HG02588 (cell line): ENCODE results near the gene WBP1L.
"Not testable (repeated sequence)": the region's sequence is repeated elsewhere in the genome, so short reads cannot be mapped to it uniquely, and the experiment has no call there.

ENCODE experiments used
- ATAC-seq: cut with Tn5 transposase; IDR thresholded peaks from one replicate; pipeline ENCODE4 v1.9.1; 2021; ENCODE audit warnings: mild to moderate bottlenecking, moderate library complexity; ENCODE audit not compliant: unreplicated experiment

Gene WBP1L

GRCh38 chr10:102758240-102758932, 14.6 kb downstream of the WBP1L start:
- no peak for ATAC-seq

- not testable (repeated sequence) for ATAC-seq
Observed at GRCh38 chr10:102758933-102759262, 15.2 kb downstream of the WBP1L start.

- no peak for ATAC-seq
Observed at GRCh38 chr10:102759497-102760210, 15.9 kb downstream of the WBP1L start.

GRCh38 chr10:102761981-102762380, 18.2 kb downstream of the WBP1L start:
- ATAC-seq: no peak

- no peak for ATAC-seq
Observed at GRCh38 chr10:102762401-102763015, 18.8 kb downstream of the WBP1L start.

GRCh38 chr10:102763037-102763607, 19.4 kb downstream of the WBP1L start:
- no peak for ATAC-seq

- no peak for ATAC-seq
Observed at GRCh38 chr10:102764470-102765161, 20.9 kb downstream of the WBP1L start.

GRCh38 chr10:102765336-102765735, 21.6 kb downstream of the WBP1L start:
- no peak for ATAC-seq

GRCh38 chr10:102767428-102768160, 23.8 kb downstream of the WBP1L start:
- ATAC-seq: no peak

- ATAC-seq: no peak
Observed at GRCh38 chr10:102769375-102770107, 25.8 kb downstream of the WBP1L start.

GRCh38 chr10:102770108-102770482, 26.3 kb downstream of the WBP1L start:
- ATAC-seq: no peak

GRCh38 chr10:102770792-102771191, 27.0 kb downstream of the WBP1L start:
- ATAC-seq: no peak

- no peak for ATAC-seq
Observed at GRCh38 chr10:102773320-102773719, 29.6 kb downstream of the WBP1L start.

GRCh38 chr10:102773986-102774385, 30.2 kb downstream of the WBP1L start:
- ATAC-seq: no peak

- no peak for ATAC-seq
Observed at GRCh38 chr10:102775201-102775934, 31.6 kb downstream of the WBP1L start.

- no peak for ATAC-seq
Observed at GRCh38 chr10:102775935-102776669, 32.4 kb downstream of the WBP1L start.

GRCh38 chr10:102776779-102777456, 33.2 kb downstream of the WBP1L start:
- no peak for ATAC-seq
